HG03108 (cell line): Measurements from ENCODE around the gene KRTAP19-3.
"Not testable (repeated sequence)": the region's sequence is repeated elsewhere in the genome, so short reads cannot be mapped to it uniquely, and the experiment has no call there.

Experiments used
- ATAC-seq: cut with Tn5 transposase; IDR thresholded peaks from one replicate; pipeline ENCODE4 v1.9.1; 2021; ENCODE audit warnings: moderate library complexity; ENCODE audit not compliant: unreplicated experiment

The KRTAP19-3 gene

GRCh38 chr21:30491963-30492428 is at the start of gene KRTAP19-3:
TSS of gene KRTAP19-3 (minus strand) at chr21:30492013. CDS start at chr21:30491957, 56 bp downstream.
- ATAC-seq = no peak

GRCh38 chr21:30518876-30519275 is 27.1 kb upstream of the KRTAP19-3 start:
- ATAC-seq = no peak

GRCh38 chr21:30515681-30516080 is 23.9 kb upstream of the KRTAP19-3 start:
- ATAC-seq = no peak

- ATAC-seq = not testable (repeated sequence)
These were observed 13.9 kb upstream of the KRTAP19-3 start for GRCh38 chr21:30505621-30506205.

- no peak for ATAC-seq
These were observed 10.2 kb upstream of the KRTAP19-3 start, which contains the start of gene KRTAP19-5 for GRCh38 chr21:30502041-30502440. TSS of gene KRTAP19-5 (minus strand) at chr21:30502141. CDS start at chr21:30502090, 51 bp downstream.

- no peak for ATAC-seq
These were observed 5.3 kb upstream of the KRTAP19-3 start, which contains the start of gene KRTAP19-4 for GRCh38 chr21:30497065-30497464. TSS of gene KRTAP19-4 (minus strand) at chr21:30497165. CDS start at chr21:30497110, 55 bp downstream.

- ATAC-seq = no peak
These were observed 4.5 kb downstream of the KRTAP19-3 start, which contains the start of gene KRTAP19-2 for GRCh38 chr21:30487336-30487735. TSS of gene KRTAP19-2 (minus strand) at chr21:30487436. CDS start at chr21:30487348, 88 bp downstream.

- ATAC-seq = no peak
These were observed 5.6 kb downstream of the KRTAP19-3 start for GRCh38 chr21:30486180-30486579.

- no peak for ATAC-seq
These were observed 9.7 kb downstream of the KRTAP19-3 start for GRCh38 chr21:30482130-30482529.

GRCh38 chr21:30480145-30480544 is 11.7 kb downstream of the KRTAP19-3 start, which contains the start of gene KRTAP19-1:
TSS of gene KRTAP19-1 (minus strand) at chr21:30480367. CDS start at chr21:30480317, 50 bp downstream.
- ATAC-seq = no peak

GRCh38 chr21:30479259-30479658 is 12.6 kb downstream of the KRTAP19-3 start:
- ATAC-seq = no peak

- no peak for ATAC-seq
These were observed 13.8 kb downstream of the KRTAP19-3 start for GRCh38 chr21:30478004-30478403.

- no peak for ATAC-seq
These were observed 22.7 kb downstream of the KRTAP19-3 start for GRCh38 chr21:30468900-30469714.

GRCh38 chr21:30463713-30464112 is 28.1 kb downstream of the KRTAP19-3 start:
- no peak for ATAC-seq

- ATAC-seq = no peak
These were observed 43.3 kb downstream of the KRTAP19-3 start for GRCh38 chr21:30448514-30448913.

GRCh38 chr21:30447056-30447455 is 44.8 kb downstream of the KRTAP19-3 start:
- no peak for ATAC-seq

- ATAC-seq = no peak
These were observed 47.6 kb downstream of the KRTAP19-3 start for GRCh38 chr21:30444204-30444603.

GRCh38 chr21:30443226-30443625 is 48.6 kb downstream of the KRTAP19-3 start:
- ATAC-seq = no peak
